CD4-positive, CD25-positive, alpha-beta regulatory T cell (primary cell): ENCODE results near the gene NSG1. TPM values are rescaled to one million over a fixed set of nuclear protein-coding genes. Genes with fewer than 3 reads are reported as not detected.
A peak's percentile ranks its signal among the peaks of the same experiment; 100 is the strongest.

Experiments used
- ATAC-seq, 2 donors: fragments of 150-1000 bp; cut with Tn5 transposase; one replicate each; pipeline ENCODE4 v1.10.0; 2021; ENCODE audit warnings: low read depth in 2 of 2, moderate number of reproducible peaks in 2 of 2, moderate library complexity in 1 of 2
- DNase-seq, 3 donors: peaks; one replicate each; pipeline versions ENCODE4 v3.0.0 to v3.0.0-alpha.2; 2012 to 2022; ENCODE audit warnings: mixed read lengths in 1 of 3
- H3K27ac ChIP-seq: one replicate; pipeline ENCODE4 v1.7.0; 2013; ENCODE audit warnings: mild to moderate bottlenecking, low read length; ENCODE audit not compliant: insufficient read depth, poor library complexity, severe bottlenecking
- H3K27me3 ChIP-seq: one replicate; pipeline ENCODE4 v1.7.0; 2013; ENCODE audit warnings: low read length; ENCODE audit not compliant: control insufficient read depth, insufficient read depth
- H3K36me3 ChIP-seq: one replicate; pipeline ENCODE4 v1.7.0; 2013; ENCODE audit warnings: mild to moderate bottlenecking, low read length, moderate library complexity; ENCODE audit not compliant: control insufficient read depth, insufficient read depth
- H3K4me1 ChIP-seq: 2 replicates; pipeline ENCODE4 v1.7.0; 2013; ENCODE audit warnings: mild to moderate bottlenecking, low read length; ENCODE audit not compliant: insufficient read depth, control insufficient read depth, poor library complexity, severe bottlenecking
- H3K4me3 ChIP-seq: one replicate; pipeline ENCODE4 v1.7.0; 2013; ENCODE audit warnings: low read depth, mild to moderate bottlenecking, low read length, moderate library complexity
- H3K9me3 ChIP-seq, 2 experiments: 1 replicate in 1 of 2; 2 replicates in 1 of 2; pipeline ENCODE4 v1.7.0; 2013; ENCODE audit warnings: low read length in 2 of 2, mild to moderate bottlenecking in 1 of 2, moderate library complexity in 1 of 2; ENCODE audit not compliant: control insufficient read depth in 2 of 2
- H3K27ac Mint-ChIP-seq, 3 donors: one replicate each; pipeline ENCODE4 v1.8.0; 2020 to 2022; ENCODE audit warnings: mild to moderate bottlenecking in 3 of 3, mixed read lengths in 3 of 3, moderate library complexity in 2 of 3
- H3K27me3 Mint-ChIP-seq: one replicate; pipeline ENCODE4 v1.8.0; 2022; ENCODE audit warnings: mild to moderate bottlenecking, mixed read lengths
- H3K36me3 Mint-ChIP-seq: one replicate; pipeline ENCODE4 v1.8.0; 2020; ENCODE audit warnings: mixed read lengths
- H3K4me1 Mint-ChIP-seq, 4 donors: one replicate each; pipeline ENCODE4 v1.8.0; 2020 to 2022; ENCODE audit warnings: mixed read lengths in 4 of 4, mild to moderate bottlenecking in 1 of 4
- H3K4me3 Mint-ChIP-seq, 4 donors: one replicate each; pipeline ENCODE4 v1.8.0; 2020 to 2022; ENCODE audit warnings: mild to moderate bottlenecking in 4 of 4, mixed read lengths in 4 of 4, moderate library complexity in 3 of 4
- H3K9me3 Mint-ChIP-seq, 7 donors: one replicate each; pipeline ENCODE4 v1.8.0; 2020 to 2022; ENCODE audit warnings: mixed read lengths in 7 of 7, mild to moderate bottlenecking in 3 of 7, moderate library complexity in 2 of 7
- polyA plus RNA-seq, 4 donors: library from polyadenylated mRNA; unstranded; fragments of 300-500 nt; fragmentation: Illumina TruSeq; gene quantifications; one replicate each; pipeline ENCODE4 v1.2.3, GENCODE V29; 2021
- total RNA-seq: library from RNA; stranded (reverse); gene quantifications from one replicate; pipeline ENCODE4 v1.2.3, GENCODE V29; 2022

NSG1 gene
- total and polyA plus RNA-seq, 5 donors from 2014 or later = 0.62 to 4.6 (median 2.6) TPM

- peaks cover 7% of the 10 kb centered on the region for H3K27me3 ChIP-seq
- no peaks in the 10 kb centered on the region for H3K36me3 Mint-ChIP-seq
- peaks cover 0 to 17% (median 3%) of the 10 kb centered on the region in 4 donors for H3K4me1 Mint-ChIP-seq
- H3K27ac ChIP-seq = no peak overlapping the region
- H3K36me3 ChIP-seq = no peaks in the 10 kb centered on the region
- no peak overlapping the region for H3K4me3 ChIP-seq
- H3K9me3 Mint-ChIP-seq = no peaks in the 10 kb centered on the region
- peaks cover 23% of the 10 kb centered on the region for H3K4me1 ChIP-seq
- H3K9me3 ChIP-seq = no peaks in the 10 kb centered on the region
- no peak for ATAC-seq
- no peak overlapping the region for H3K27ac Mint-ChIP-seq
- H3K4me3 Mint-ChIP-seq = peak overlapping the region; percentile 20 to 63 (median 58)
- peaks cover 44% of the 10 kb centered on the region for H3K27me3 Mint-ChIP-seq
- DNase-seq = no peak
Observed at GRCh38 chr4:4388311-4388790, 1.4 kb downstream of the NSG1 start.

GRCh38 chr4:4388836-4389575, 2.1 kb downstream of the NSG1 start:
- DNase-seq (no peak), ATAC-seq (no peak)
- H3K9me3 ChIP-seq = no peaks in the 10 kb centered on the region
- no peak overlapping the region for H3K4me3 ChIP-seq
- H3K4me1 ChIP-seq = peaks cover 23% of the 10 kb centered on the region
- Mint-ChIP-seq H3K27ac (no peak overlapping the region), H3K4me1 (peaks cover 0 to 17% (median 2%) of the 10 kb centered on the region in 4 donors), H3K4me3 (peak overlapping the region in 2 of 4 donors; percentile 16 to 44), H3K27me3 (peaks cover 40% of the 10 kb centered on the region), H3K36me3 (peaks cover 3% of the 10 kb centered on the region), H3K9me3 (no peaks in the 10 kb centered on the region)
- no peaks in the 10 kb centered on the region for H3K36me3 ChIP-seq
- H3K27me3 ChIP-seq = peaks cover 7% of the 10 kb centered on the region
- H3K27ac ChIP-seq = no peak overlapping the region

- Mint-ChIP-seq H3K4me3 (no peak overlapping the region), H3K36me3 (peaks cover 3% of the 10 kb centered on the region)
- no peak for DNase-seq
Observed at GRCh38 chr4:4390046-4390445, 3.1 kb downstream of the NSG1 start.

DNA sequence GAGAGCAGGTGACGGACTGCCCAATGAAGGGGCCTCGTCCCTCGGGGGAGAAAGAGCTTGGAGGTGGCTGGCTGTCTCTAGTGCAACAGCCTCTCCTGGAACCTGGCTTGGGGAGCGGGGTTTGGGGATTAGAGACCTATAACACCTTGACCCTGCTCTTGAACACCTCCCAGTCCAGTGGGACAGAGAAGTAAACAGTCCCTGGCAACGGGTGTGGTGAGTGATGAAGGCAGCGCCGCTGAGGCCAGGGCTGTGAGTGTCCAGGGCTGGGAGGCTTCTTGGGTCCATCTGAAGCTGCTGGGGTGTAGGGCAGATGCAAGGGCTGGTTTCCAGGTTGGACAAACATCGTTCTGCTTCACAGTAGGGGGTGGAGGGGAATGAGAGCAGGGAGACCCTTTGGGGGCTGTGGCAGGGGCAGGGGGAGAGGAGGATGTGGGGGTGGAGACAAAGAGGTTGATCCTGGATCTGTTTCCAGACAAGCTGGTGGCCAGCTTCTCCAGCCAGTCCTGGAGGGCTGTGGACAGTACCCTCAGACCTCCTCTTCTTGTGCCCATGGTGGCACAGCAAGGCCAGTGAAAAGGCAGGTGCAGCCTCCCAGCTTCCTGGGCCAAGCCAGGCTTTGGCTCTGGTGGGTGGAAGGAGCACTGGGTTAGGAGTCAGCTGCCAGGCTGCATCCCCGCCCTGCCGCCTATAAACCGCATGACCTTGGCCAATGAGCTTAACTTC, 3.8 kb downstream of the NSG1 start:
- H3K4me3 Mint-ChIP-seq = peak overlapping the region in 1 of 4 donors; percentile 63

More at GRCh38 chr4:4390046-4390445, 3.1 kb downstream of the NSG1 start:
- H3K27ac Mint-ChIP-seq = no peak overlapping the region
- Histone ChIP-seq H3K9me3 (no peaks in the 10 kb centered on the region), H3K4me1 (peaks cover 23% of the 10 kb centered on the region), H3K27ac (no peak overlapping the region), H3K4me3 (no peak overlapping the region), H3K36me3 (no peaks in the 10 kb centered on the region), H3K27me3 (peaks cover 3% of the 10 kb centered on the region)
- no peak for ATAC-seq
- peaks cover 0 to 11% (median 2%) of the 10 kb centered on the region in 4 donors for H3K4me1 Mint-ChIP-seq
- peaks cover 30% of the 10 kb centered on the region for H3K27me3 Mint-ChIP-seq
- H3K9me3 Mint-ChIP-seq = no peaks in the 10 kb centered on the region

DNA sequence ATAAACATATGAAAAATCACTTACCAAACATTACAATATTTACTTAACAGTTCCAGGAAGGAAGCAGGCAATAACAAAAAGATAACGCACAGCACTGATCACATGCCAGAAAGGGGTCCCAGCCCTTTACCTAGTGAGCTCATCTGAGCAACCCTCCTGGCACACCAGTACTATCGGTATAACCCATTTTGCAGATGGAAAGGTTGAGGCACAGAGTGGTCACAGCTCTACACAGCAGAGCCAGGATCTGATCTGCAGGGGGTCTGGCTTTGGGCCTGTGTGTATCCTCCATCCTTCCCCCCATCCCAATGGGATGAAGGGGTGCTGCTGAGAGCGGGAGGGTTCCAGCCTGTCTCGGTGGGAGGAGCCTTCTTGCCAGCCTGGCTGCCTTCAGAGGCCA, 5.0 kb downstream of the NSG1 start:
- Mint-ChIP-seq H3K4me1 (peaks cover 0 to 5% (median 2%) of the 10 kb centered on the region in 4 donors), H3K4me3 (no peak overlapping the region), H3K36me3 (peaks cover 3% of the 10 kb centered on the region), H3K27ac (no peak overlapping the region), H3K9me3 (no peaks in the 10 kb centered on the region), H3K27me3 (peaks cover 24% of the 10 kb centered on the region)
- no peak overlapping the region for H3K27ac ChIP-seq
- peaks cover 3% of the 10 kb centered on the region for H3K27me3 ChIP-seq
- no peaks in the 10 kb centered on the region for H3K36me3 ChIP-seq
- peaks cover 9% of the 10 kb centered on the region for H3K4me1 ChIP-seq
- DNase-seq = no peak
- ATAC-seq = no peak
- no peaks in the 10 kb centered on the region for H3K9me3 ChIP-seq
- H3K4me3 ChIP-seq = no peak overlapping the region

More for the DNA sequence above, 3.8 kb downstream of the NSG1 start:
- ATAC-seq (no peak), DNase-seq (no peak)
- peaks cover 3% of the 10 kb centered on the region for H3K27me3 ChIP-seq
- no peaks in the 10 kb centered on the region for H3K9me3 ChIP-seq
- Mint-ChIP-seq H3K27me3 (peaks cover 30% of the 10 kb centered on the region), H3K4me1 (peaks cover 0 to 10% (median 2%) of the 10 kb centered on the region in 4 donors), H3K36me3 (peaks cover 3% of the 10 kb centered on the region), H3K27ac (no peak overlapping the region), H3K9me3 (no peaks in the 10 kb centered on the region)
- no peak overlapping the region for H3K27ac ChIP-seq
- no peaks in the 10 kb centered on the region for H3K36me3 ChIP-seq
- peaks cover 21% of the 10 kb centered on the region for H3K4me1 ChIP-seq
- no peak overlapping the region for H3K4me3 ChIP-seq

- DNase-seq (no peak), ATAC-seq (no peak)
- Mint-ChIP-seq H3K36me3 (peaks cover 3% of the 10 kb centered on the region), H3K4me3 (no peak overlapping the region), H3K9me3 (no peaks in the 10 kb centered on the region), H3K27me3 (peaks cover 24% of the 10 kb centered on the region), H3K4me1 (peaks cover 0 to 5% (median 2%) of the 10 kb centered on the region in 4 donors), H3K27ac (no peak overlapping the region)
- Histone ChIP-seq H3K27ac (no peak overlapping the region), H3K4me1 (peaks cover 7% of the 10 kb centered on the region), H3K9me3 (no peaks in the 10 kb centered on the region), H3K36me3 (no peaks in the 10 kb centered on the region), H3K27me3 (peaks cover 3% of the 10 kb centered on the region), H3K4me3 (no peak overlapping the region)
Observed at GRCh38 chr4:4392501-4393183, 5.7 kb downstream of the NSG1 start.

GRCh38 chr4:4394644-4395043, 7.7 kb downstream of the NSG1 start:
- no peaks in the 10 kb centered on the region for H3K36me3 ChIP-seq
- H3K27me3 ChIP-seq = peaks cover 2% of the 10 kb centered on the region
- Mint-ChIP-seq H3K4me3 (no peak overlapping the region), H3K27ac (no peak overlapping the region), H3K4me1 (no peaks in the 10 kb centered on the region), H3K9me3 (peaks cover 0 to 3% (median 0%) of the 10 kb centered on the region in 7 donors), H3K27me3 (peaks cover 12% of the 10 kb centered on the region), H3K36me3 (peaks cover 3% of the 10 kb centered on the region)
- no peak overlapping the region for H3K4me3 ChIP-seq
- ATAC-seq = no peak
- H3K27ac ChIP-seq = no peak overlapping the region
- no peak for DNase-seq
- H3K4me1 ChIP-seq = no peaks in the 10 kb centered on the region
- no peaks in the 10 kb centered on the region for H3K9me3 ChIP-seq
